ENCODE measurements around the gene KRT79. TPM values are rescaled to one million over a fixed set of nuclear protein-coding genes. Genes with fewer than 3 reads are reported as not detected.

KRT79 gene
- total and polyA plus RNA-seq, 2 of the 8 experiments (the other 6 are each of a cell fraction or from before 2014, with no cell fraction given): not detected

GRCh38 chr12:52774629-52775250 lies 59.4 kb downstream of the KRT79 start (continued):
- TF ChIP-seq CHD7 (IDR thresholded peaks at IDR 0.05; ENCODE audit: insufficient replicate concordance, low read length): no peak
- no peak for TF ChIP-seq PHF8 (conservative IDR thresholded peaks at IDR 0.05; ENCODE audit: low read depth, low read length)
- no peak for TF ChIP-seq RNF2 (IDR thresholded peaks at IDR 0.05; ENCODE audit: borderline replicate concordance, low read depth, low read length, missing control alignments, poor library complexity, severe bottlenecking)
- TF ChIP-seq E2F6 (IDR thresholded peaks at IDR 0.05): no peak
- no peak for TF ChIP-seq MAFK (IDR thresholded peaks at IDR 0.05; ENCODE audit: low read depth, low read length)

Data from H1 (cell line).